Osteoblast (primary cell): ENCODE data around the gene DRAXIN. TPM values are rescaled to one million over a fixed set of nuclear protein-coding genes. Genes with fewer than 3 reads are reported as not detected.
A peak's percentile ranks its signal among the peaks of the same experiment; 100 is the strongest.

Experiments
- DNase-seq: peaks from one replicate; pipeline ENCODE4 v3.0.0; 2011; ENCODE audit warnings: low spot score, mixed read lengths; ENCODE audit not compliant: insufficient read length; ENCODE audit errors: missing footprints
- H2AFZ ChIP-seq: 2 replicates; pipeline ENCODE4 v1.6.0; 2011; ENCODE audit warnings: mild to moderate bottlenecking, low read length
- H3K27ac ChIP-seq: 2 replicates; pipeline ENCODE4 v1.5.1; 2011; ENCODE audit warnings: mild to moderate bottlenecking, low read depth, low read length, moderate library complexity
- H3K27me3 ChIP-seq: 2 replicates; pipeline ENCODE4 v1.6.0; 2012; ENCODE audit warnings: mild to moderate bottlenecking, control low read depth, inconsistent platforms, low read length, moderate library complexity; ENCODE audit not compliant: insufficient read depth
- H3K36me3 ChIP-seq: 2 replicates; pipeline ENCODE4 v1.5.1; 2011; ENCODE audit warnings: mild to moderate bottlenecking, low read length, control low read depth, moderate library complexity; ENCODE audit not compliant: insufficient read depth
- H3K4me1 ChIP-seq: 2 replicates; pipeline ENCODE4 v1.5.1; 2011; ENCODE audit warnings: mild to moderate bottlenecking, low read length, control low read depth, moderate library complexity; ENCODE audit not compliant: insufficient read depth
- H3K4me2 ChIP-seq: 2 replicates; pipeline ENCODE4 v1.6.0; 2011; ENCODE audit warnings: mild to moderate bottlenecking, low read length; ENCODE audit not compliant: insufficient read depth
- H3K4me3 ChIP-seq: fragments of 200-600 bp; sonication (generic); 3 replicates; pipeline ENCODE4 v1.5.1; 2012; ENCODE audit warnings: mild to moderate bottlenecking, low read length, inconsistent platforms; ENCODE audit not compliant: insufficient read depth
- H3K79me2 ChIP-seq: 2 replicates; pipeline ENCODE4 v1.6.0; 2012; ENCODE audit warnings: mild to moderate bottlenecking, low read length, control low read depth, inconsistent platforms; ENCODE audit not compliant: insufficient read depth
- H3K9me3 ChIP-seq: 2 replicates; pipeline ENCODE4 v1.5.1; 2011; ENCODE audit warnings: low read depth, low read length, control low read depth
- H4K20me1 ChIP-seq: 2 replicates; pipeline ENCODE4 v1.6.0; 2012; ENCODE audit warnings: mild to moderate bottlenecking, low read length, control low read depth; ENCODE audit not compliant: insufficient read depth
- CTCF ChIP-seq: IDR thresholded peaks from 2 replicates; pipeline ENCODE4 v1.5.1; 2011; ENCODE audit warnings: mild to moderate bottlenecking, low read depth, low read length, moderate library complexity; ENCODE audit errors: extremely low read depth
- total RNA-seq: library from RNA; depleted of rRNA; stranded (reverse); fragments of >200 nt; gene quantifications from 2 replicates; pipeline ENCODE4 v1.2.3, GENCODE V29; 2012

Gene DRAXIN
- total RNA-seq, 1 donor, result under 0.01 TPM

- Histone ChIP-seq H3K36me3 (no peaks in the 10 kb centered on the region), H2AFZ (no peak overlapping the region), H3K4me1 (no peaks in the 10 kb centered on the region), H3K4me3 (no peak overlapping the region), H3K27ac (no peak overlapping the region), H3K79me2 (no peaks in the 10 kb centered on the region), H3K27me3 (peaks cover 15% of the 10 kb centered on the region), H3K9me3 (no peaks in the 10 kb centered on the region), H3K4me2 (no peak overlapping the region), H4K20me1 (no peaks in the 10 kb centered on the region)
- DNase-seq, result peak; percentile 81
- no peak for TF ChIP-seq CTCF
Observed at GRCh38 chr1:11648039-11648438, 43.5 kb upstream of the DRAXIN start.

DNA sequence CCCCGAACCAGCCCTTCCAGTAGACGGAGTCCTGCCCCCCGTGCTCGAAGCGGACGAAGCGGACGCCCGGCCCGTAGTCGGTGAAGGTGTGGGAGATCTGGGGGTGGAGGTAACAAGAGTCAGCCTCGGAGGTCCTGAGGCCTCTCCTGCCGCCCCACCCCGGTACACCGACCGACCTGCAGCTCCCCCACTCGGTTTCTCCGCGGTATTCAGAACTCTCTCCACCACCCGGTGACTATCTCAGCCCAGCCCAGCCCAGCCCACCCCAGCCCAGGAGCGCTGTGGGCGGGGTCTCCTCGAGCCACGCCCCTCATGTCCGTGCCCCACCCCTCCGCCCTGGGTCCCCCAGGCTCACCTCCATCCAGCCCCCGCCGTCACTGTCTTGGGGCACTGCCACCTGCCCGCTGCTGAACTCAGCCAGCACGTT, 42.8 kb upstream of the DRAXIN start:
- no peaks in the 10 kb centered on the region for H3K4me1 ChIP-seq
- H2AFZ ChIP-seq, result no peak overlapping the region
- peaks cover 16% of the 10 kb centered on the region for H3K27me3 ChIP-seq

DNA sequence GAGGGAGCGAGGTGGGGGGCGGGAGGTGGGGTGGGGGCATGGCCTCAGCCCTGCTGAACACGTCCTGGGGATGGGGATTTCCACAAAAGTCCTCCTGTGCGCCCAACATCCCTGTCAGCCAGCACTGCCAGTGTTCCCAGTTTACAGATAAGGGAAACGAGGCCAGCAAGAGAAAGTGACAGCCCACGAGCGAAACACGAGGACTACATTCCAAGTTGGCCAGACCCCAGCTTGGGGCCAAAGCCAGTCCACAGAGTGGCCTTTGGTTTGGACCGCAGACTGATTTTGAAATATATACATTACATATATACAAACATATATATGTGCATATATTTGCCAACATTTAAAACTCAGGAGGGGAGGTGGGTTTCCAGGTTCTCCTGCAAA, 42.3 kb upstream of the DRAXIN start:
- H3K79me2 ChIP-seq, result no peaks in the 10 kb centered on the region
- DNase-seq, result peak; percentile 55
- no peak overlapping the region for H2AFZ ChIP-seq
- H3K4me1 ChIP-seq, result no peaks in the 10 kb centered on the region
- H3K4me3 ChIP-seq, result no peak overlapping the region
- H3K27ac ChIP-seq, result no peak overlapping the region
- no peaks in the 10 kb centered on the region for H4K20me1 ChIP-seq
- H3K9me3 ChIP-seq, result no peaks in the 10 kb centered on the region
- no peak for TF ChIP-seq CTCF
- no peak overlapping the region for H3K4me2 ChIP-seq
- no peaks in the 10 kb centered on the region for H3K36me3 ChIP-seq
- H3K27me3 ChIP-seq, result peaks cover 19% of the 10 kb centered on the region

More for the DNA sequence above, 42.8 kb upstream of the DRAXIN start:
- no peaks in the 10 kb centered on the region for H4K20me1 ChIP-seq
- H3K36me3 ChIP-seq, result no peaks in the 10 kb centered on the region
- no peaks in the 10 kb centered on the region for H3K9me3 ChIP-seq
- DNase-seq, result peak; percentile 73
- no peaks in the 10 kb centered on the region for H3K79me2 ChIP-seq
- H3K4me3 ChIP-seq, result no peak overlapping the region
- no peak for TF ChIP-seq CTCF
- H3K27ac ChIP-seq, result no peak overlapping the region
- no peak overlapping the region for H3K4me2 ChIP-seq

DNA sequence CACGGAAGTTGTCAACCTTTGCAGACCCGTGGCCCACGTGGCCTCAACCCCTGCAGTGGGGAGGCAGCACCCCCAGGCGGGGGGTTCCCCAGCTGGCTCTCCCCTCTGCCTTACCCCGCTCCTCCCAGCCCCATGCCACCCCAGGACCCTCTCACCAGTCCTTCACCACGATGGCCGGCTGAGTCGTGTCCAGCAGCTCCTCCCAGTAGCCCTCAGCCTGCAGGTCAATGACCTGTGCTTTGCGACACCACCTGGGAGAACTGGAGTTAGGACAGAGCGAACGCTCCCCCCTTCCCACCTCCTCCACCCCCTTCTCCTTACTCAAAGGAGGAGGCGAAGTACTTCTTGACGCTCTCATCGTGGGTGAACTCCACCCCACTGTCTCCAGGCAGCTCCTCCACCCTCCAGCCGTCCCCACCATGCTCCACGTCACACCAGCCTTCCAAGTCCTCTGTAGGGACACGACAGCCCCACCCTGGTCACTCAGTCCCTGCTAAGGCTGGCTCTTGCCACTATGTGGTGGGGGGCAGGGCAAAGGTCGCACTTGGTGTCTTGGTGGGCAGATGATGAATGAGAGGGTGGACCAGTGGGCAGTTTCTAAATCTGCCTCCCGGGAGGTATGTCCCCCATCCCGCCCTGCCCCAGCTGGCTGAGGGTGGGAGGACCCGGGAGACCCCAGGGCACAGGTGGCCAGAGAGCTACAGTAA, 41.7 kb upstream of the DRAXIN start:
- no peak for TF ChIP-seq CTCF
- H3K79me2 ChIP-seq, result no peaks in the 10 kb centered on the region
- no peaks in the 10 kb centered on the region for H3K36me3 ChIP-seq
- no peaks in the 10 kb centered on the region for H3K9me3 ChIP-seq
- H3K27me3 ChIP-seq, result peaks cover 19% of the 10 kb centered on the region
- no peak overlapping the region for H3K4me2 ChIP-seq
- peak; percentile 73 for DNase-seq
- H3K27ac ChIP-seq, result no peak overlapping the region
- no peaks in the 10 kb centered on the region for H4K20me1 ChIP-seq
- H2AFZ ChIP-seq, result no peak overlapping the region
- no peaks in the 10 kb centered on the region for H3K4me1 ChIP-seq
- no peak overlapping the region for H3K4me3 ChIP-seq
